Measurements from ENCODE around the gene TMEM225B.
"Not testable (repeated sequence)": the region's sequence is repeated elsewhere in the genome, so short reads cannot be mapped to it uniquely, and the experiment has no call there.

Gene TMEM225B

GRCh38 chr7:99627513-99627912 is 29.4 kb downstream of the TMEM225B start:
- H3K36me3 Mint-ChIP-seq (ENCODE audit: low read depth) = peaks cover 79% of the 10 kb centered on the region
- no peaks in the 10 kb centered on the region for H3K9me3 Mint-ChIP-seq
- H3K4me1 Mint-ChIP-seq = peaks cover 6% of the 10 kb centered on the region
- no peak overlapping the region for H3K27ac Mint-ChIP-seq
- no peaks in the 10 kb centered on the region for H3K27me3 Mint-ChIP-seq (ENCODE audit: low read depth)
- TF ChIP-seq CTCF (IDR thresholded peaks at IDR 0.05; ENCODE audit: unreplicated experiment in 3 of 3) = no peak
- H3K4me3 Mint-ChIP-seq = no peak overlapping the region

GRCh38 chr7:99628471-99629465 is 30.7 kb downstream of the TMEM225B start:
- TF ChIP-seq CTCF (IDR thresholded peaks at IDR 0.05; ENCODE audit: unreplicated experiment in 3 of 3) = no peak
- Mint-ChIP-seq H3K36me3 (ENCODE audit: low read depth) (peaks cover 74% of the 10 kb centered on the region), H3K27ac (no peak overlapping the region), H3K4me3 (no peak overlapping the region), H3K27me3 (ENCODE audit: low read depth) (no peaks in the 10 kb centered on the region), H3K4me1 (peaks cover 6% of the 10 kb centered on the region), H3K9me3 (no peaks in the 10 kb centered on the region)

GRCh38 chr7:99629643-99630042 is 31.6 kb downstream of the TMEM225B start:
- peaks cover 6% of the 10 kb centered on the region for H3K4me1 Mint-ChIP-seq
- H3K27me3 Mint-ChIP-seq (ENCODE audit: low read depth) = no peaks in the 10 kb centered on the region
- no peak for TF ChIP-seq CTCF (IDR thresholded peaks at IDR 0.05; ENCODE audit: unreplicated experiment in 3 of 3)
- peaks cover 65% of the 10 kb centered on the region for H3K36me3 Mint-ChIP-seq (ENCODE audit: low read depth)
- no peaks in the 10 kb centered on the region for H3K9me3 Mint-ChIP-seq
- no peak overlapping the region for H3K4me3 Mint-ChIP-seq
- no peak overlapping the region for H3K27ac Mint-ChIP-seq

GRCh38 chr7:99631295-99632109 is 33.4 kb downstream of the TMEM225B start:
- peaks cover 6% of the 10 kb centered on the region for H3K4me1 Mint-ChIP-seq
- H3K4me3 Mint-ChIP-seq = no peak overlapping the region
- no peaks in the 10 kb centered on the region for H3K27me3 Mint-ChIP-seq (ENCODE audit: low read depth)
- TF ChIP-seq CTCF (IDR thresholded peaks at IDR 0.05; ENCODE audit: unreplicated experiment in 3 of 3) = peak; percentile 24 to 37 (median 31)
- peaks cover 51% of the 10 kb centered on the region for H3K36me3 Mint-ChIP-seq (ENCODE audit: low read depth)
- H3K27ac Mint-ChIP-seq = peak overlapping the region in 1 of 3 experiments; percentile 23
- no peaks in the 10 kb centered on the region for H3K9me3 Mint-ChIP-seq

GRCh38 chr7:99637414-99637813 is 39.3 kb downstream of the TMEM225B start:
- not testable (repeated sequence) for H3K9me3 Mint-ChIP-seq; H3K27ac Mint-ChIP-seq; H3K36me3 Mint-ChIP-seq (ENCODE audit: low read depth); H3K4me3 Mint-ChIP-seq; H3K27me3 Mint-ChIP-seq (ENCODE audit: low read depth); H3K4me1 Mint-ChIP-seq

- Mint-ChIP-seq H3K27me3 (ENCODE audit: low read depth) (no peaks in the 10 kb centered on the region), H3K27ac (no peak overlapping the region), H3K36me3 (ENCODE audit: low read depth) (peaks cover 12% of the 10 kb centered on the region), H3K4me3 (no peak overlapping the region), H3K9me3 (no peaks in the 10 kb centered on the region), H3K4me1 (no peaks in the 10 kb centered on the region)
- TF ChIP-seq CTCF (IDR thresholded peaks at IDR 0.05; ENCODE audit: unreplicated experiment in 3 of 3) = no peak
Observed at GRCh38 chr7:99638731-99639130, 40.7 kb downstream of the TMEM225B start.
